ENCODE measurements around the gene CCDC141. TPM values are rescaled to one million over a fixed set of nuclear protein-coding genes. Genes with fewer than 3 reads are reported as not detected.

CCDC141 gene
- total and polyA plus RNA-seq, 2 donors (not counting 3 experiments of a cell fraction or from before 2014, with no cell fraction given), result not detected

GRCh38 chr2:178951266-178952006 is 98.5 kb downstream of the CCDC141 start:
- no peak overlapping the region for H3K9ac ChIP-seq (replicated peaks; ENCODE audit: extremely low read depth, insufficient read depth, low read length)
- no peak for TF ChIP-seq EZH2 (IDR thresholded peaks at IDR 0.05; ENCODE audit: borderline replicate concordance, low read depth, low read length, severe bottlenecking)
- no peak for TF ChIP-seq POLR2AphosphoS5 (IDR thresholded peaks at IDR 0.05; ENCODE audit: insufficient read depth, low read depth, low read length)
- no peak for TF ChIP-seq GATA2 (IDR thresholded peaks at IDR 0.05; ENCODE audit: insufficient read depth, insufficient read length, low read depth, low read length)
- TF ChIP-seq POLR2A (IDR thresholded peaks at IDR 0.05; ENCODE audit: low read depth, low read length), result no peak
- no peak for TF ChIP-seq MAX (IDR thresholded peaks at IDR 0.05; ENCODE audit: insufficient read depth, insufficient read length)
- H3K4me2 ChIP-seq (ENCODE audit: insufficient read depth, low read length), result no peak overlapping the region
- no peaks in the 10 kb centered on the region for H3K36me3 ChIP-seq (ENCODE audit: control insufficient read depth in 2 of 2, extremely low read depth in 1 of 2, insufficient read depth in 2 of 2, low read length in 2 of 2)
- FAIRE-seq, result no peak
- no peak overlapping the region for H3K4me3 ChIP-seq (replicated peaks in 1 of 3; ENCODE audit: insufficient read depth in 1 of 3, low read depth in 1 of 3, low read length in 3 of 3)
- dilution Hi-C loops (cut with MboI; ENCODE audit: extremely low pct_ligation_motif_present, low sequenced_read_pairs), result no loop called here
- intact Hi-C loops (cut with micrococcal nuclease), result no loop called here
- no peaks in the 10 kb centered on the region for H4K20me1 ChIP-seq (replicated peaks; ENCODE audit: control insufficient read depth, extremely low read depth, insufficient read depth, low read length)
- ChIA-PET POLR2A (no interaction called here), CTCF (interaction anchor here (1.2 to 1.6 kb wide), 3 partner anchors 9 to 24 kb away, joined by 3 to 4 read pairs (median 3); no protein-coding TSS in a partner anchor)
- BruUV-seq (replicated peaks), result no TSS peak
- DNase-seq (ENCODE audit: low read depth, low spot score), result no peak
- no peaks in the 10 kb centered on the region for H3K9me3 ChIP-seq (replicated peaks; ENCODE audit: control insufficient read depth, insufficient read depth, low read length)
- H3K79me2 ChIP-seq (ENCODE audit: control insufficient read depth, insufficient read depth, low read length), result no peaks in the 10 kb centered on the region
- no peak overlapping the region for H3K27ac ChIP-seq (ENCODE audit: insufficient read depth, low read depth, low read length)
- H3K27me3 ChIP-seq (ENCODE audit: control insufficient read depth in 2 of 2, insufficient read depth in 2 of 2, low read length in 2 of 2), result no peaks in the 10 kb centered on the region
- H3K4me1 ChIP-seq (ENCODE audit: control insufficient read depth, extremely low read depth, insufficient read depth, low read length), result no peaks in the 10 kb centered on the region
- H2AFZ ChIP-seq (ENCODE audit: low read depth, low read length), result no peak overlapping the region
- no peaks in the 10 kb centered on the region for H3K9me1 ChIP-seq (replicated peaks; ENCODE audit: control insufficient read depth, extremely low read depth, insufficient read depth, low read length)

- CTCF ChIA-PET, result interaction anchor here (0.7 to 1.6 kb wide), 3 partner anchors 11 to 67 kb away, joined by 3 to 4 read pairs (median 3); no protein-coding TSS in a partner anchor
- Histone ChIP-seq H3K9ac (replicated peaks; ENCODE audit: extremely low read depth, insufficient read depth, low read length) (no peak overlapping the region), H3K79me2 (ENCODE audit: control insufficient read depth, insufficient read depth, low read length) (no peaks in the 10 kb centered on the region), H2AFZ (ENCODE audit: low read depth, low read length) (no peak overlapping the region), H3K27me3 (ENCODE audit: control insufficient read depth in 2 of 2, insufficient read depth in 2 of 2, low read length in 2 of 2) (no peaks in the 10 kb centered on the region), H3K4me2 (ENCODE audit: insufficient read depth, low read length) (no peak overlapping the region), H3K36me3 (ENCODE audit: control insufficient read depth in 2 of 2, extremely low read depth in 1 of 2, insufficient read depth in 2 of 2, low read length in 2 of 2) (no peaks in the 10 kb centered on the region), H3K4me3 (replicated peaks in 1 of 3; ENCODE audit: insufficient read depth in 1 of 3, low read depth in 1 of 3, low read length in 3 of 3) (no peak overlapping the region), H3K9me3 (replicated peaks; ENCODE audit: control insufficient read depth, insufficient read depth, low read length) (no peaks in the 10 kb centered on the region), H4K20me1 (replicated peaks; ENCODE audit: control insufficient read depth, extremely low read depth, insufficient read depth, low read length) (no peaks in the 10 kb centered on the region), H3K9me1 (replicated peaks; ENCODE audit: control insufficient read depth, extremely low read depth, insufficient read depth, low read length) (no peaks in the 10 kb centered on the region), H3K27ac (ENCODE audit: insufficient read depth, low read depth, low read length) (no peak overlapping the region), H3K4me1 (ENCODE audit: control insufficient read depth, extremely low read depth, insufficient read depth, low read length) (no peaks in the 10 kb centered on the region)
- TF ChIP-seq POLR2A (IDR thresholded peaks at IDR 0.05; ENCODE audit: low read depth, low read length) (no peak), MYC (IDR thresholded peaks at IDR 0.05; ENCODE audit: low read depth, low read length) (no peak)
- dilution Hi-C loops (cut with MboI; ENCODE audit: extremely low pct_ligation_motif_present, low sequenced_read_pairs) (no loop called here), intact Hi-C loops (cut with micrococcal nuclease) (no loop called here)
- BruUV-seq (replicated peaks), result no TSS peak
- no peak for FAIRE-seq
- POLR2A ChIA-PET, result interaction anchor here (0.6 kb wide), 1 partner anchor 1573 kb away, joined by 5 read pairs; no protein-coding TSS in a partner anchor
- DNase-seq (ENCODE audit: low read depth, low spot score), result no peak
Observed at GRCh38 chr2:178949584-178949983, 100.4 kb downstream of the CCDC141 start.

Measured in endothelial cell of umbilical vein (primary cell).